ENCODE data around the gene DUSP22.

Gene DUSP22

DNA sequence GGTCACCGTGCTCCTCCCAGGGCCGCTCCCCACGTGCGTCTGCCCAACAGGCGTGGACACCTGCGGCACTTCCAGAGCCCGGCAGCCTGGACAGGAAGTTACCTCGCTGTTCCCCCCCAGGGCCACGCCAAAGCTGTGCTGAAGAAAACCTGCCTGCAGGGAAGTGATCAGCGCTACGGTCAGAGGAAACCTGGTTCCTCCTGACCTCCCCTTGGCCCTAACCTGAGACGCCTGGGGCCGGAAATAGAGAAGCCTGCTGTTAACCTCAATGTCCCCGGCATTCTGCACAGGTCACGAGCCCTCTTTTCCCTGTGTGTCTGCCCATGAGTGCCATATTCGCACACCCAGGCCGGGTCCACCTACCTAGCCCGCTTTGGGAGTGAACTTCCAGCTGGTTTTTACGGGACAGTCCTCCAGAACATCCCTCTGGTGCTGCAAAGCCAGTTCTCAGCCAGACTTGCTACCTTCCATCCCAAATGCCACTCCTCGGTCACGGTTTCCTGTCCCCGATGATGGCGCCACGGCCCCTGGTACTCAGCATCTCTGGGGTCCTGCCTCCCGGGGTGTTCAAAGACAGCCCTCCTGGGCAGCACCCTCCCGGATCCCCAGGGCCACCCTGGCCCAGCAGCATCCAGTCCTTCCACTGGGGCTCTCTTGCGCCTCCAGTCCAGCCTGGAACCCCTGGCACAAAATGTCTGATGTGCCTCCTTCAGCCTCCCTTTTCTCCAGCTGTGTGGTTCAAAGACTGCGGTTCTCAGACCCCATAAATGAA lies 87.3 kb downstream of the DUSP22 start:
- DNase-seq (ENCODE audit: low read depth in 2 of 2): no peak

DNA sequence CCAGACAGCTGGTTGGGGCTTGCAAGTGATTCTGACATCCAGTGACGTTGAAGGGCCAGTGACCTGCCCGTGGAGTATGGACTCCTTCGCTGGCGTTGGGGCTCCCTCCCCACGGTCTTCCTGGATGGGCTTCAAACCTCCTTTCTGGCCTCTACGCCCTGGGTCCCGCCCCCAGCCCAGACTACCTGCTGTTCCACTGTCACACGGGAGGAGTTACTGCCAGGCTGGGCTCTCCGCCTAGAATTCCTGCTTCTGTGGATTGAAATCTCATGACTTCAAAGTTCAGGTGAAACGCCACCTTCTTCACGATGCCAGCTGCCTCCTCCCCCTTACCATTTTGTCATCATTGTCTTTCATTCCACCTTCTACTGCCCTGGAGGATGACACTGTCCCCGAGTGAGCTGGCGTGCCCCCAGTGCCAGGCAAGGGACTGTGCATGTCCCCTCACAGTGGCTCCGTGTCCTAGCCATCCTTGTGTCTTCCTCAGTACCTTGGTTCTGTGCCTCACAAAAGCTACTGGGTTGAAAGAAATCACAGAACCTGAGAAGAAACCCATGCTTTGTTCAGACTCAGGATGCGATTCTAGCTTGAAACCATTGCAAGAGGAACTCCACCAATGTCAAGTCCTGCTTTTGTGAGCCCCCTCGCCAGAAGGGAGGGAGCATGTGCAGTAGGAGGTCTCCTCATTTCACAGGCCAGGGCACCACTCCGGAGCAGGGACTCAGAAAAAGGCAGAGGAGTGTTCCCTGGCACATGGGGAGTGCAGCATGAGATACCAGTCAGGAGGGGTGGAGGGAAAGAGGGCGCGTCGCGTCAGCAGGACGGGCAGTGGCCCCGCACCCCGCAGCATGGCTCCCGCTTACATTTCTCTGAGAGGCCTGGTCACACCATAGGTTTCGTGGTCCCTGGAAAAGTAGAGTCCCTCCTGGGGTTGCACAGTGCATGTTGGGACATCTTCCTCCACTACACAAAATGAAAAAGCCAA lies 88.2 kb downstream of the DUSP22 start:
- no peak for DNase-seq (ENCODE audit: low read depth in 2 of 2)

DNA sequence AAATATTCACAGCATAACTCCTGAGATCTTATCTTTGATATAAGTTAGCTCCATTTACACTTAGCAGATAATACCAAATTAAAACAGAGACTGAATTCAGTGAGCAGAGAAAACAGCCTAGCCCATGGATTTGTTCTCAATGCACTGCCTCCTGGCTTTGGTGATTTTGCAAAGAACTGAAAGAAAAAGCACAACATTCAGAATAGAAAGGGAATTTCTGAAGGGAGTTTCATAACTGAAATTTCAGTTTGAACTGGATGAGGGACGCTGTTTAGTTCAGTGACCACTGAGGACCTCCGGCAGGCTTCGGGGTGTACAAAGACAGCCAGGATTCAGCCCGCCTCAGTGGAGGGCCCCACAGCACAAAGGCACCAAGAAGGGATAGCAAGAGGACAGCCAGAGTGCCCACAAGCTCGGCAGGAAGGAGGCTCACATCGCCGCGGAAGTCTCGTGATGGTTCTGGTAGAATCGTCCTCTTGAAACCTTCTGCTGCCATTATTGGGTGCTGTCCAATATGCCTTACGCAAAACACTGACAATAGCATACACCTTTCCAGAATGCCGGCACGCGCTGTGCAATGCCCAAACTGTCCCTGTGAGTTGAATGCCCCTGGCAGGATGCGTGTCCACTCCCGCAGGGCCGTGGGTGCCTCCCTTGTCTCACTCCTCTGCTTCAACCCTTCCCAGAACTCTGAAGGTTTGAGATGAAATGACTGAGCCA lies 89.6 kb downstream of the DUSP22 start:
- DNase-seq (ENCODE audit: low read depth in 2 of 2): no peak

DNA sequence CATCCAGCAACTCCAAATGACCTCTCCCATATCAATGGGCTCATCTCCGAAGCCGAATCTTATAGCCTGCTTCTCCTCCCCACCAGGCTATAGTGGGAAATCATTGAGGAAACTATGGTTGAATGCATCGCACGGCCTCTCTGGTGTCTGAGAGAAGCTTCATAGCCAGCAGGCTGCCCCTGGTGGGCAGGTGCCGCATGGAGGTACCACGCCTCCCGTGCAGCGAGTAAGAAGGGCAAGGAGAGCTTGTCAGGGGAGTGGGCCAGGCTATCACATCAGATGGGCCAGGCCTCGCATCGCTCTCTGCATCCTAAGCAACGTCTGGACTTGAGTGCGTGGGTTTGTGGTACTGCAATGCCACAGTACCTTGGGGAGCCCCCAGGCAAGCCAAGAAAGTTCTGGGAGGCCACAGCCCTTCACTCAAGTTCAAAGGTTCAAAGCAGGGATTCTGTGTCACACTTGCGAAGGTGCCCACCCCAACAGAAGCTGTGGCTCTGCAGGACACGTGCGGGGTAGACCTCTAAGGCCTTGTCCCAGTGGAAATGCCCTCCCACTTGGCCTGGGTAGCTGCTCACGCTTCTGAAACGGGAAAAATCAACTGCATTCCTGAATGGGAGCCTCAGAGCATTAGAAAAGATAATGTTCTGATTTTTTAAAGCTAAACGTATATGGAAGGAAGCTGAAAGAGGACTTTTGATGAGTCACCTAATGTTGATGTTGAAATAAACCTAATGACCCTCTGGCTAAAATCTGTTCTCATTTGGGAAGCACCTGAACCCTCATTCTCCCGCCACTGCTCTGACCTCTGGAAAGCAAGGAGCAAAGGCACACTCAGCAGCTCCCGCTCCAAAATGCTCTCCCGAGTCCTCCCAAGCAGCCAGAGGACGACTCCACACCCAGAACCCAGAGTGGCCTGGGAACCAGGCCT lies 90.9 kb downstream of the DUSP22 start:
- DNase-seq (ENCODE audit: low read depth in 2 of 2): no peak

DNA sequence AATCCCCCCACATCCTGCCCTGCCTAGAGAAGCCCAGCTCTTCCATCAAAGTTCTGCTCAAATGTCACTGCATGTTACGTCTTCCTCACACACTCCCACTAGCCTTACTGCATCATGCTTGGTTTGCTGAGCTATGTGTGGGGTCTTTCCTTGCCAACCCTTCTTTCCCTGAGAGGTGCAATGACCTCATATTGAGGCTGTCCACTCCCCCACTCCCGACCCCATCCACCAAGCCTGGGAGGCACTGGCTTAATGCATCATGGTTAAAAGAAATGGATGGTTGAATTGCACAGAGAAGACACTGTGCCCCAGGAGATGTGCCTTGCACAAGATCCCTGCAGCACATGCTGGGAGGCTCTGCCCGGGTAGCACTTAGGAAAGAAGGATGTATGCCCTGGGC lies 91.6 kb downstream of the DUSP22 start:
- DNase-seq (ENCODE audit: low read depth in 2 of 2): no peak

DNA sequence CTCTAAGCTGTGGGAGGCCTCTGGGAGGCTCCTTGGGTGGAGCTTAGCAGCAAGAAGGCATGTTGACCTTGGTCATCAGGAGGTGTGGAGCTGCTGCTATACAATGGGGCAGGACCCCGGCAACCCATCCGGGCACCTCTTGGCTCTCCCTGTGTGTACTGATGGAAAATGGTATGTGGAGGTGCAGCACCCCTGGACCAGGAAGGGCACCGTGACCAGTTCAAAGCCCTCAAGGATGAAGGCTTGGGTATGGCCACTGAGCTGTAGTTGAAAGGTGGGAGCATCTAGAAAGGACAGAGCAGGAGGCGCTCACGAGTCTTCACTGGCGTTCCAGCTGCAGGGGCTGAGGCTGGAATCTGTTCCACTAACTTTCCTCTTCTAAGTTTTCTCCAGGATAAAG lies 92.6 kb downstream of the DUSP22 start:
- no peak for DNase-seq (ENCODE audit: low read depth in 2 of 2)

DNA sequence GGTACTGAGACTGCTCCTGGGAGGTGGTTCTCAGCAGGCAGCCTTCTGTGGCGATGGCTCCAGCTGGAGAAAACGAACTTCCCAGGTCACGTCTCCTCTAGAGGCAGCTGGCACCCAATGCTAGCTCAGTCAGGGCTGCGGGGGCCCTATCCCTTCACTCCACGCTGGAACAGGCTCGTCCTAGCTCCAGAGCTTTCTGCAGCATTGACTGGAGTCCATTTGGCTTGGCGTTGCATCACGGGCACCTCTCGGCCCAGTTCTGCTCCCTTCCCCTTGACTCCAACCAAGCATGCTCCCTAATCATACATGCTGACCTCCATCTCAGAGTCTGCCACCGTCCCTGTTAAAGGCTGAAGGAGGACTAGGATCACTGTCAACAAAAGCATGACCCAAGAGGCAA lies 93.3 kb downstream of the DUSP22 start:
- DNase-seq (ENCODE audit: low read depth in 2 of 2): no peak

DNA sequence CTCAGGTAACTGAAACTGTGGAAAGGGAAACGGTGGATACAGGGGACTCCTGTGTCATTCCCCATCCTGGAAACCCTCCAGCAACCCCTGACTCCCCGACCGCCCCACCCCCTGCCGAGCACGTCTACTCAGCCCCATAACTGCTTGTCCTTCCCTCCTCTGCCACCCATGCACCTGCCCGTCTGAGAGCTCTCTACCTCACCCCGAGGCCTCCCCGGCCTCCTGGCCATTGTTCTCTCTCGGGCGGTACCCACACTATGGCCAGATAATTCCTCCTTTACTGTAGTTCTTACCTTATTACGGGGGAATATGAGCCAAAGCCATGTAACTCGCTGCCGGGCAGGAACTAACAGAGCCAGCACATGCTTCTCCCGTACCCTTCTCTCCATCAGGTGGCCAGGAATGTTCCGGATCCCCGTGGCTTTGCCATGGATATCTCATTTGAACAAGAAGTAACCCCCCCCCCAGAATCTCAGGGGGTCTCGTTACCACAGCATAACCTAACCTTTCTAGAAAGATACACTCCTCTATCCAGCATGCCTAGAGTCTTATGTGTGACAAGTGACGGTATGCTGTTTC lies 94.5 kb downstream of the DUSP22 start:
- DNase-seq (ENCODE audit: low read depth in 2 of 2): no peak

DNA sequence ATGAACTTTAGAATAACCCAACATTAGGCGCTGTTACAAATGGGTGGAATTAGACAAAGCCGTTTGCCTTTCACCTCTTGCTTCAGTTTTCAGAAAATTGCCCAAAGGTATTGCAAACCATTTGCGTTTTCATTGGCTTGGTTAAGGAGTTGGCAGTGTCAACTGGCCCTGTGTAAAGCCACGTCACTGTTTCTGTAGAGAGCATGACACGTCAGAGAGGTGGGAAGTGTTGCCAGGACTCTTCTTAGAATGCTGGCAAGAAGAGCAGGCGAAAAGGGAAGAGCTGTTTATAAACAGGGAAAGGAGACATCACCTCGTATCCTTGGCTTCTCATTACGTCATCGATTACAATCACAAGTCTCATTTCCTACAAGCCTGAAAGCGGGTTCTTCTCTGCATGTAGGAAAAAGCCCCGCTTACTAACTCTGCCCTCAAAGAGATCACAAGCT lies 95.0 kb downstream of the DUSP22 start:
- DNase-seq (ENCODE audit: low read depth in 2 of 2): no peak

DNA sequence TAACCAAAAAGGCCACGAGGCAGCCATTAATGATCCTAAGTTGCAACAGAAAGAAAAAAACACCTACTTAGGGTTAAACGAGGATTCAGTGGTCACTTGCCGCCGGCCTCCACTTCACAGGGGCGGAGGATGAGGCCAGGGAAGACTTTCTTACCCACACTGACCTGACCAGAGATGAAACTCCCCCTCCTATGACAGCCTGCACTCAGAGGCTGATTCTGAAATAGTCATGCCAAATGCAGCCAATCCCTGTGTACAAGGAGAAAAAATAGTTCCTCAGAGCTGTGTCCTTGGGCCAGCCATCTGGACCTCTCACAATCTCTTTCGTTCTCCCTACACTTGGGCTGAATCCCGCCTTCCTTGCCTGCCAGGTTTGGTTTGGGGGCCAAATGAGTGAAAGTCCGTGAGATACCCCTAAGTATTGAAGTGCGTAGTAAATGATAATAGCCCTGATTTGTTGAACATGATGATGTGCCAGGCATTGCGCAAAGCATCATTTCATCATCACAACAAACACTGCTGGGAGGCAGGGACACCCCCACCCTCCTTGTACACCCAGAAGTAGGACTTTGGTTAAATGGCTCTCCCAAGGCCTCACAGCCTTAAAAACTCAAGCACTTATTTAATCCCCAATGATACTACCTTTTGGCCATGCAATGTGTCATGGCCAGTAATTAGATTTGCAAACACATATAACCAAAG lies 96.1 kb downstream of the DUSP22 start:
- no peak for DNase-seq (ENCODE audit: low read depth in 2 of 2)

DNA sequence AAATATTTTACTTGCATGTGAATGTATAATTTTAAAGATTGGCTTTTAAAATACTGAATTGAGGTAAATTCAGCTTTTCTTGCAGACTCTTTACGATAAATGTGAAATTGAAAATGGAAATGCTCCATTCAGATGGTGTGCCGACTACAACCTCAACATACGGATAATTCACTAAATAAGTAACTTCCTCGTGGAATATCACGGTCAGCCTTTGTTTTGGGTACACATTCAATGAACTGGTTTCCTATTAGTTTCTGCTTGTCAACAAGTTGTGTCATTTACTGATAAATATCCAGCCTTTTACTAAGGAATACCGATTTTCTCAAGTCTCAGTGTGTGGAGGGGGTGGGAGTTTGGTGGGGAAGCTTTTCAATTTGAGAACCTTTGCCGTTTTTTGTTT lies 96.9 kb downstream of the DUSP22 start:
- no peak for DNase-seq (ENCODE audit: low read depth in 2 of 2)

DNA sequence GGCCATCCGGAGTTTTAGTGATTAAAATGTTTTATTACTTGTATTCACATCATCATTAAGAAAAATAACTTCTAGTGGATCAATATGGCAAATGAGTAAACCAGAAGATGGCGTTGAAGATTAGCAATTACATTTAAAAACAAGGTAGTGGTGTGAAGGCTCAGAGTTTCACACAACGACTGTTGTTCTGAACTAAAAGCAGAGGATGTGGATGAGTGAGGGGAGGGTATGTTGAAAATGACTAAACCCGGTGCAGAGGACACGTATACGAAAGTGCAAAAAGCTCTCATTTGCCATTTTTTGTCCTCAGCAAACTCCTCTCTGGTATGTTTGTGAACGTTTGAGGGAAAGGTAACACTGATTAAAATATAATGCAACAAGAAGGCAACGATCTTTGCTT lies 97.3 kb downstream of the DUSP22 start:
- DNase-seq (ENCODE audit: low read depth in 2 of 2): no peak

DNA sequence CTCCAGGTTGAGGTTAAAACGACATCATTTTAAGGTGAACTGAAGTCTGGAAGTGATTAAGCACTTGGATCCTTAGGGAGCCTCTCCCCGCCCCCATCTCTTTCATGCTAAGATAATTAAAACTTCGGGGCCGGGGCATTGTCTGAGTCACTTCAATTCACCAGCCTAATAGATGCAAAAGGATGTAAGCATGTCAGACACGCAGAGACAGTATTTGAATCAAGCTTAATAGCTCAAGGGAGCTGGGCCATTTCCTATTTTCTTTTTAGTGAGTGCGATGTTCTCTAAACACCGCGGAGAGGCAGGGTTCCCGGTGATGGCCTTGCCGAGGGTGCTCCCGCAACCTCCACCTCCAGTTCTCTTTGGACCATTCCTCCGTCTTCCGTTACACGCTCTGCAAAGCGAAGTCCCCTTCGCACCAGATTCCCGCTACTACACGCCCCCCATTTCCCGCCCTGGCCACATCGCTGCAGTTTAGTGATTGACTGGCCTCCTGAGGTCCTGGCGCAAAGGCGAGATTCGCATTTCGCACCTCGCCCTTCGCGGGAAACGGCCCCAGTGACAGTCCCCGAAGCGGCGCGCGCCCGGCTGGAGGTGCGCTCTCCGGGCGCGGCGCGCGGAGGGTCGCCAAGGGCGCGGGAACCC lies 98.7 kb downstream of the DUSP22 start:
- DNase-seq (ENCODE audit: low read depth in 2 of 2): peak; percentile 13 to 16

DNA sequence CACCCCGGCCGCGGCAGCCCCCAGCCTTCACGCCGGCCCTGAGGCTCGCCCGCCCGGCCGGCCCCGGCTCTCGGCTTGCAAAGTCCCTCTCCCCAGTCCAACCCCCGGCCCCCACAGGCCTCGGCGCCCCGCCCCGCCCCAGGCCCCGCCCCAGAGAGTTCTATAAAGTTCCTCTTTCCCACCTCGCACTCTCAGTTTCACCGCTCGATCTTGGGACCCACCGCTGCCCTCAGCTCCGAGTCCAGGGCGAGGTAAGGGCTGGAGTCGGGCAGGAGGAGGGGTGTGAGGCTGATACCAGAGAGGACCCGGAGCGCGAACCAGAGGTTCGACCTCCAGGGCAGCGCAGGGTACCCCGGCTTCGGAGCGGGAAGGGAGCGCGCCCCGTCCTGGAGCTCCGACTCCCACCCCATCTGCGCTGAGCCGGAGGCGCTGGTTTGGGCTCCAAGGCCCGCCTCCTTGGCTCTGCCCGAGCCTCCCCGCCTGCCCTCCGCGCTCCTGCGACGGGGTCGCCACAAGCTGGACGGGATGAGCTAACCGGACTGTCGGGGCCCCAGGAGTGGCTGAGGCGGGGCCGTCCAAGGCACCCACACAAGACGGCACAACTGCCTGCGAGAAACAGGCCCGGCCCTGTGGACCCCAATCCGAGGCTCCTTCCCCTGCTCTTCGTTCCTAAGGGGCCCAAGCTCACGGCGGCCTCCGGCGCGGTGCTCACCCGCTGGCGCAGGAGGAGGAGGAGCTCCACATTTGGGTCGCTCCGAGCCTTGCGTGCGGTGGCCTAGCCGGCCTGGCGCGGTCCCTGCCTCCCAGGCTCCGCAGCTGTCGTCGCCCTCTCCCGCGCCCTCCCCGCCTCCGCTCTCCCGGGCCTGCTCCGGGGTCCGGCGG lies 99.5 kb downstream of the DUSP22 start, which contains the start of gene IRF4:
IRF4 (plus strand) TSS at position 194 of the 882 bp plus-strand sequence. CDS start 1,401 bp downstream, outside the sequence.
- no peak for DNase-seq (ENCODE audit: low read depth in 2 of 2)

DNA sequence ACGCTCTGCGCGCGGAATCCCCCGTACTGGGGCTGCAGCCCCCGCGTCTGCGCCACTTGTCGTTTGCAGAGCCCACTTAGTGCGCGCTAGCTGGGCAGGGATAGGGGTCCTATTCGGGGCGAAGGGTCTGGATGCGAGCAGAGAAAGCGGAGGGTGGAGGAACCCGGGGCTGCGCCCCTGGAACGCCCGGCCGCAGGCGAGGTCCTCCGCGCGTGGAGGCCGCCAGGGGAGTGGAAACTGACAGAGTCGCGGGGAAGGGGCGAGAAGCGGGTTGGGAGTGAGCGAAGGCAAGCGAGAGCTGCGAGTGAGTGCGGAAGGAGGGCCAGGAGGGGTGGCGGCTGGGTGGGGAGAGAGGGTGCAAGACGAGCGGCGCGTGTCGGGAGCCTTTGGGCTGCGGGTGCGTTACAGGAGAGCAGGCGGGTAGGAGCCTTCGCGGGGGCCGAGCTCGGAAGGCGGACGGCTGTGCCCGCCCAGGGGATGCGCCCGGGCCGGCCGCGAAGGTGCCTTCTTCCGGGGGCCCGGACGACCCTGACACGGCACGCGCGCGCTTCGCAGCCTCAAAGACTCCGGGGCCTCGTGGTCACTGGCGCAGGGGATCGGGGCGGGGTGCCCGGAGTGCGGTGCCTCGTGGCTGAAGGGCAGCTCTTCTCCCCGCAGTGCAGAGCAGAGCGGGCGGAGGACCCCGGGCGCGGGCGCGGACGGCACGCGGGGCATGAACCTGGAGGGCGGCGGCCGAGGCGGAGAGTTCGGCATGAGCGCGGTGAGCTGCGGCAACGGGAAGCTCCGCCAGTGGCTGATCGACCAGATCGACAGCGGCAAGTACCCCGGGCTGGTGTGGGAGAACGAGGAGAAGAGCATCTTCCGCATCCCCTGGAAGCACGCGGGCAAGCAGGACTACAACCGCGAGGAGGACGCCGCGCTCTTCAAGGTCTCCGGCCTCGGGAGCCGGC lies 100.4 kb downstream of the DUSP22 start:
- no peak for DNase-seq (ENCODE audit: low read depth in 2 of 2)

DNA sequence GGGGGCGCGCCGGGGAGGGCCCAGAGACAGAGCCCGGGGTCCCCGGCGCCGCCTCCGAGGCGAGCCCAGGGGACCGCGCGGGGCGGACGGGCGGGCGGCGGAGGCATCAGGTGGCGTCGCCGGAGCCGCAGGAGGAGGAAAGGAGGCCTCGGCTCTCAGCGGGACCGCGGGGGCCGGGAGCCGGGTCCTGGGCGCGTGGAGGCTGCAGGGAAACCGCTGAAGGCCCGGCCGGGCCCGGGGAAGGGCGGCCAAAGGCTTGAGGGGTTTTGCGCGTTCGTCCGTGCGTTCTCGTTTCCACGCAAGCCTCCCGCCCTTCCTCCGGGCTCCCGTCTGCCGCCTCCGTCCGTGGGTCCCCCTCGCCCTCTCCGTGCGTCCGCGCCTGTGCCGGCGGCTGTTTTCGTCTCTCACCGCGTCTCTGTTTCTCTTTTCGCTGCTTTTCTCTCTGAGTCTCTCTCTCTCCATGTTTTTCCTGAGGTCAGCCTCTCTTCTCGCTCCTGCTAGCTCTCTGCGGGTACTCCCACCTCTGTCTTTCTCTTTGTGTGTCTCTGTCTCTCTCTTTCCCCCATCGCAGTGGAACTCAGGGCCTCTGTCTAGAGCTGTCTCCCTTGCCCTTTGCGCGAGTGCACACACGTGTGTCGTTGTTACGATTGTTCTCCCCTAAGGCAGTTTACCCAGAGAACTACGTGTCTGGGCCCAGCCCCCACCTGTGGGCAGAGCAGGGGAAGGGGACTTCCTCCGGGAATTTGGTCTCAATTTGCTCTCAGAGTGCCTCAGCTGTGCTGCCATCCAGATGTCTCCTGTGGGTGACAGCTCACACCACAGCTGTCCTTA lies 101.3 kb downstream of the DUSP22 start:
- no peak for DNase-seq (ENCODE audit: low read depth in 2 of 2)

All from fibroblast of skin of left quadriceps (primary cell).